A549 (cell line): Measurements from ENCODE around the gene PHRF1. TPM values are rescaled to one million over a fixed set of nuclear protein-coding genes. Genes with fewer than 3 reads are reported as not detected.

ENCODE experiments used
- ATAC-seq, 2 experiments: fragments of 200-7000 bp in 1 of 2; fragments of >200 bp in 1 of 2; cut with Nextera tagmentation in 1 of 2; cut with Tn5 transposase in 1 of 2; 3 replicates each; pipeline versions ENCODE4 v1.8.0 to v1.9.1; 2018 to 2020; ENCODE audit warnings: mild to moderate bottlenecking in 1 of 2, moderate library complexity in 1 of 2
- CTCF ChIA-PET: fragments of 300-600 bp; sonication (Branson Sonifier 250); formaldehyde crosslinking; extraction: SDS; loops from one replicate; lab custom pipeline; 2021; ENCODE audit warnings: antibody characterized with exemption, inconsistent platforms; lab: Yijun Ruan, JAX
- POLR2A ChIA-PET: fragments of 350-600 bp; formaldehyde crosslinking; extraction: SDS; loops from one replicate; lab custom pipeline; 2021; ENCODE audit warnings: antibody characterized with exemption, inconsistent platforms; lab: Yijun Ruan, JAX
- DNase-seq, 2 experiments: peaks; one replicate each; pipeline versions ENCODE4 v3.0.0 to v3.0.0-alpha.2; 2011 to 2016; ENCODE audit warnings: low read depth in 1 of 2, low spot score in 1 of 2
- FAIRE-seq: peaks from 2 replicates; lab custom pipeline; 2011; peaks lifted over from hg19 to GRCh38; lab: Jason Lieb, UNC
- H3K27ac ChIP-seq, 2 experiments: fragments of >200 bp; sonication (Bioruptor Twin); formaldehyde crosslinking; 3 replicates each; pipeline ENCODE4 v1.5.1; 2016 to 2017
- H3K4me1 ChIP-seq: fragments of >200 bp; sonication (Bioruptor Twin); formaldehyde crosslinking; 3 replicates; pipeline ENCODE4 v1.6.1; 2016
- H3K4me2 ChIP-seq: fragments of >200 bp; sonication (Bioruptor Twin); formaldehyde crosslinking; 3 replicates; pipeline ENCODE4 v1.6.1; 2016
- H3K4me3 ChIP-seq: fragments of >200 bp; sonication (Bioruptor Twin); formaldehyde crosslinking; 3 replicates; pipeline ENCODE4 v1.5.1; 2016
- H3K9me3 ChIP-seq: fragments of >200 bp; sonication (Bioruptor Twin); formaldehyde crosslinking; 3 replicates; pipeline ENCODE4 v1.6.1; 2016
- CBX2 ChIP-seq: fragments of 200-600 bp; sonication (generic); IDR thresholded peaks from 2 replicates; pipeline ENCODE4 v1.6.1; 2016; ENCODE audit warnings: low read depth, mild to moderate bottlenecking, borderline replicate concordance
- CEBPB ChIP-seq, 2 experiments: fragments of >200 bp in 1 of 2; sonication (Bioruptor Twin) in 1 of 2; formaldehyde crosslinking in 1 of 2; IDR thresholded peaks; 2 replicates each; pipeline ENCODE4 v1.6.1; 2012 to 2016
- EHMT2 ChIP-seq: fragments of 200-600 bp; sonication (generic); IDR thresholded peaks from 2 replicates; pipeline ENCODE4 v1.6.1; 2016; ENCODE audit warnings: antibody characterized with exemption, low read depth, mild to moderate bottlenecking, moderate library complexity
- EP300 ChIP-seq, 2 experiments: fragments of >200 bp; sonication (Bioruptor Twin); formaldehyde crosslinking; IDR thresholded peaks; 2 replicates in 1 of 2; 3 replicates in 1 of 2; pipeline ENCODE4 v1.6.1; 2016 to 2017
- HEYL ChIP-seq: fragments of 250-450 bp; sonication (Bioruptor Pico); IDR thresholded peaks from 2 replicates; pipeline ENCODE4 v1.8.0; 2021; ENCODE audit warnings: mild to moderate bottlenecking, moderate library complexity
- HOXA7 ChIP-seq: fragments of 250-450 bp; sonication (Bioruptor Pico); IDR thresholded peaks from 2 replicates; pipeline ENCODE4 v1.5.0; 2020; ENCODE audit warnings: mild to moderate bottlenecking, moderate library complexity
- NFE2L2 ChIP-seq: fragments of 150-350 bp; conservative IDR thresholded peaks from 2 replicates; pipeline ENCODE4 v1.6.1; 2014; ENCODE audit warnings: low read length
- PHF8 ChIP-seq: fragments of 200-600 bp; sonication (generic); IDR thresholded peaks from 2 replicates; pipeline ENCODE4 v1.6.1; 2016; ENCODE audit warnings: low read depth, mild to moderate bottlenecking, antibody characterized with exemption, moderate library complexity, borderline replicate concordance
- SMC3 ChIP-seq: fragments of >200 bp; sonication (Bioruptor Twin); formaldehyde crosslinking; IDR thresholded peaks from 3 replicates; pipeline ENCODE4 v1.6.1; 2018; ENCODE audit warnings: inconsistent platforms
- SREBF2 ChIP-seq: fragments of 450-650 bp; IDR thresholded peaks from 2 replicates; pipeline ENCODE4 v1.6.1; 2014; ENCODE audit warnings: mild to moderate bottlenecking, moderate library complexity
- ZFP36 ChIP-seq: fragments of 450-650 bp; IDR thresholded peaks from 2 replicates; pipeline ENCODE4 v1.6.1; 2014; ENCODE audit warnings: borderline replicate concordance; ENCODE audit not compliant: partially characterized antibody
- WGBS: methylation state at CpG from one replicate; pipeline ENCODE4 v1.1.6; 2017; ENCODE audit errors: missing lambda C conversion rate; 5-methylcytosine and 5-hydroxymethylcytosine counted together
- polyA plus RNA-seq, 4 experiments: library from polyadenylated mRNA; depleted of rRNA in 3 of 4; stranded (reverse); fragments of >200 nt; fragmentation: RNase III in 1 of 4; extraction: RNeasy Plus Mini Kit Qiagen cat#74134 plus additional on column Dnase treatment in 1 of 4; gene quantifications; 2 replicates in 3 of 4; 3 replicates in 1 of 4; pipeline ENCODE4 v1.2.3, GENCODE V29; 2011 to 2017
- TF ChIP-seq, protein P1 (sequence below): fragments of 250-450 bp; sonication (Bioruptor Pico); IDR thresholded peaks from 2 replicates; pipeline ENCODE4 v1.5.0; 2021; ENCODE audit warnings: mild to moderate bottlenecking, moderate library complexity, borderline replicate concordance
- TF ChIP-seq, protein P2 (sequence below): IDR thresholded peaks from 2 replicates; pipeline ENCODE4 v1.6.1; 2012; ENCODE audit warnings: low read depth, borderline replicate concordance
- TF ChIP-seq, protein P3 (sequence below): IDR thresholded peaks from 2 replicates; pipeline ENCODE4 v1.6.1; 2012
- TF ChIP-seq, protein P4 (sequence below): IDR thresholded peaks from 2 replicates; pipeline ENCODE4 v1.6.1; 2012
- TF ChIP-seq, protein P5 (sequence below): fragments of 450-650 bp; IDR thresholded peaks from 2 replicates; pipeline ENCODE4 v1.6.1; 2014; ENCODE audit warnings: antibody characterized with exemption
- TF ChIP-seq, protein P6 (sequence below): fragments of >200 bp; sonication (Bioruptor Twin); formaldehyde crosslinking; IDR thresholded peaks from 3 replicates; pipeline ENCODE4 v1.5.1; 2016

The PHRF1 gene
- polyA plus RNA-seq, 2 of the 4 experiments (the other 2 are of a cell fraction), result 10.8 to 25.3 TPM

DNA sequence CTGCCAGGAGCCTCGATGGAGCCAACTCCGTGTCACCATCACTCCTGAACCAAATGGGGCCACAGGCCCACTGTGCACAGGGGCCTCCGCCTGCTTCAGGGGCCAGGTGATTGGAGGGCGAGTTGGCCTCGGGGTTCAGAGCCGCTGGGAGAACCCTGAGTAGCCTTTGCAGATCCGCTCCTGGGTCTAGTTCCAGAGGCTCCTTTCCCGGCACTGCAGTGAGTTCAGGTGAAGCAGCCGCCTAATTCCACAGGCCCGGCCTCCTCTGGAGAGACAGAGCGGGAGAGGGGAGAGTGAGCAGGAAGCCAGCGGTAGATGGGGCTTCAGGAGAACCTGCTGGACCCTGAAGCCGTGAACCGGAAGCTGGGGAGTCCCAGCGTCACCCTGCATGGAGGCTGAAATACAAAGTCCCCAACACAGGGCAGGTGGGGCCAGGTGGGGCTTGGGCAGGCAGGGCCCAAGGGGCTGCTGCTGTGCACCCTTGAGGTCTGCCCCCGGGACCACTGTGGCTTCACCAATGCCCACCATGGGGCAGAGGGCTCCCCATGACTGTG lies 83.3 kb downstream of the PHRF1 start:
- CTCF ChIA-PET, result interaction anchor here (0.6 to 3.5 kb wide), 4 partner anchors 37 to 84 kb away, joined by 3 to 39 read pairs (median 16); partner anchors contain the start of gene TMEM80
- H3K4me1 ChIP-seq, result peaks cover 14% of the 10 kb centered on the region
- TF ChIP-seq NFE2L2 (no peak), PHF8 (no peak), EP300 (IDR thresholded peaks at IDR 0.05) (no peak), SMC3 (no peak), ZFP36 (no peak)
- TF ChIP-seq, protein P1, sequence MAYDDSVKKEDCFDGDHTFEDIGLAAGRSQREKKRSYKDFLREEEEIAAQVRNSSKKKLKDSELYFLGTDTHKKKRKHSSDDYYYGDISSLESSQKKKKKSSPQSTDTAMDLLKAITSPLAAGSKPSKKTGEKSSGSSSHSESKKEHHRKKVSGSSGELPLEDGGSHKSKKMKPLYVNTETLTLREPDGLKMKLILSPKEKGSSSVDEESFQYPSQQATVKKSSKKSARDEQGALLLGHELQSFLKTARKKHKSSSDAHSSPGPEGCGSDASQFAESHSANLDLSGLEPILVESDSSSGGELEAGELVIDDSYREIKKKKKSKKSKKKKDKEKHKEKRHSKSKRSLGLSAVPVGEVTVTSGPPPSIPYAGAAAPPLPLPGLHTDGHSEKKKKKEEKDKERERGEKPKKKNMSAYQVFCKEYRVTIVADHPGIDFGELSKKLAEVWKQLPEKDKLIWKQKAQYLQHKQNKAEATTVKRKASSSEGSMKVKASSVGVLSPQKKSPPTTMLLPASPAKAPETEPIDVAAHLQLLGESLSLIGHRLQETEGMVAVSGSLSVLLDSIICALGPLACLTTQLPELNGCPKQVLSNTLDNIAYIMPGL, result no peak
- TF ChIP-seq, protein P2, sequence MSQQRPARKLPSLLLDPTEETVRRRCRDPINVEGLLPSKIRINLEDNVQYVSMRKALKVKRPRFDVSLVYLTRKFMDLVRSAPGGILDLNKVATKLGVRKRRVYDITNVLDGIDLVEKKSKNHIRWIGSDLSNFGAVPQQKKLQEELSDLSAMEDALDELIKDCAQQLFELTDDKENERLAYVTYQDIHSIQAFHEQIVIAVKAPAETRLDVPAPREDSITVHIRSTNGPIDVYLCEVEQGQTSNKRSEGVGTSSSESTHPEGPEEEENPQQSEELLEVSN, result no peak
- TF ChIP-seq, protein P3, sequence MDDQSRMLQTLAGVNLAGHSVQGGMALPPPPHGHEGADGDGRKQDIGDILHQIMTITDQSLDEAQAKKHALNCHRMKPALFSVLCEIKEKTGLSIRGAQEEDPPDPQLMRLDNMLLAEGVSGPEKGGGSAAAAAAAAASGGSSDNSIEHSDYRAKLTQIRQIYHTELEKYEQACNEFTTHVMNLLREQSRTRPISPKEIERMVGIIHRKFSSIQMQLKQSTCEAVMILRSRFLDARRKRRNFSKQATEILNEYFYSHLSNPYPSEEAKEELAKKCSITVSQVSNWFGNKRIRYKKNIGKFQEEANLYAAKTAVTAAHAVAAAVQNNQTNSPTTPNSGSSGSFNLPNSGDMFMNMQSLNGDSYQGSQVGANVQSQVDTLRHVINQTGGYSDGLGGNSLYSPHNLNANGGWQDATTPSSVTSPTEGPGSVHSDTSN, result no peak
- TF ChIP-seq, protein P4, sequence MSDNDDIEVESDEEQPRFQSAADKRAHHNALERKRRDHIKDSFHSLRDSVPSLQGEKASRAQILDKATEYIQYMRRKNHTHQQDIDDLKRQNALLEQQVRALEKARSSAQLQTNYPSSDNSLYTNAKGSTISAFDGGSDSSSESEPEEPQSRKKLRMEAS, result no peak
- TF ChIP-seq, protein P5, sequence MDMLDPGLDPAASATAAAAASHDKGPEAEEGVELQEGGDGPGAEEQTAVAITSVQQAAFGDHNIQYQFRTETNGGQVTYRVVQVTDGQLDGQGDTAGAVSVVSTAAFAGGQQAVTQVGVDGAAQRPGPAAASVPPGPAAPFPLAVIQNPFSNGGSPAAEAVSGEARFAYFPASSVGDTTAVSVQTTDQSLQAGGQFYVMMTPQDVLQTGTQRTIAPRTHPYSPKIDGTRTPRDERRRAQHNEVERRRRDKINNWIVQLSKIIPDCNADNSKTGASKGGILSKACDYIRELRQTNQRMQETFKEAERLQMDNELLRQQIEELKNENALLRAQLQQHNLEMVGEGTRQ, result no peak
- ATAC-seq, result no peak
- WGBS, result 88% methylated on average over 15 of the region's 16 CpGs
- no peak for DNase-seq
- no peak overlapping the region for H3K4me2 ChIP-seq
- no peak overlapping the region for H3K4me3 ChIP-seq
- POLR2A ChIA-PET, result no interaction called here
- no peak overlapping the region for H3K27ac ChIP-seq
- FAIRE-seq, result no peak
- H3K9me3 ChIP-seq, result no peaks in the 10 kb centered on the region

DNA sequence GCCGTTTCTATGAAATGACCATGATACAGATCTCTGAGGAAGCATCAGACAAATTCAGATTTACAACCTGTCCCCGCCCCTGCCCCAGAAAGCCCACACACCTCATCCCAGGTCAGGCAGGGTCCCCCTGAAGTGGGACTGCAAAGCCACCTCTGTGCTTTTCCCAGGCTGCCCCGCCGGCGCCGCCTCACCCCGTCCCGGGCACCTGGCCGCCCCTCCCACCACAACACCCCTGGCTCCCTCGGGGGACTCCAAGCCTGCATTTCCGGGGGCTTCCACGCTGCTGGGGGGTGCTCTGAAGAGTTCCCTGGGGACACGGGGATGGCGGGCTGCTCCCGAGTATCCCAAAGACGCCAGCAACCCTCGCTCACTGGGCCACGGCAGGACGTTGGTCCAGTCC lies 84.0 kb downstream of the PHRF1 start:
- ChIA-PET POLR2A (no interaction called here), CTCF (interaction anchor here (1.1 to 4.2 kb wide), 5 partner anchors 12 to 69 kb away, joined by 3 to 39 read pairs (median 26); partner anchors contain the start of gene TMEM80)
- FAIRE-seq (no peak), ATAC-seq (no peak), DNase-seq (no peak)
- TF ChIP-seq CBX2 (no peak), CEBPB (IDR thresholded peaks at IDR 0.05) (no peak), SREBF2 (no peak), EHMT2 (no peak), HOXA7 (CRISPR knock-in tag) (no peak), HEYL (CRISPR knock-in tag) (no peak)
- TF ChIP-seq, protein P1, result no peak
- TF ChIP-seq, protein P6, sequence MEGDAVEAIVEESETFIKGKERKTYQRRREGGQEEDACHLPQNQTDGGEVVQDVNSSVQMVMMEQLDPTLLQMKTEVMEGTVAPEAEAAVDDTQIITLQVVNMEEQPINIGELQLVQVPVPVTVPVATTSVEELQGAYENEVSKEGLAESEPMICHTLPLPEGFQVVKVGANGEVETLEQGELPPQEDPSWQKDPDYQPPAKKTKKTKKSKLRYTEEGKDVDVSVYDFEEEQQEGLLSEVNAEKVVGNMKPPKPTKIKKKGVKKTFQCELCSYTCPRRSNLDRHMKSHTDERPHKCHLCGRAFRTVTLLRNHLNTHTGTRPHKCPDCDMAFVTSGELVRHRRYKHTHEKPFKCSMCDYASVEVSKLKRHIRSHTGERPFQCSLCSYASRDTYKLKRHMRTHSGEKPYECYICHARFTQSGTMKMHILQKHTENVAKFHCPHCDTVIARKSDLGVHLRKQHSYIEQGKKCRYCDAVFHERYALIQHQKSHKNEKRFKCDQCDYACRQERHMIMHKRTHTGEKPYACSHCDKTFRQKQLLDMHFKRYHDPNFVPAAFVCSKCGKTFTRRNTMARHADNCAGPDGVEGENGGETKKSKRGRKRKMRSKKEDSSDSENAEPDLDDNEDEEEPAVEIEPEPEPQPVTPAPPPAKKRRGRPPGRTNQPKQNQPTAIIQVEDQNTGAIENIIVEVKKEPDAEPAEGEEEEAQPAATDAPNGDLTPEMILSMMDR, result no peak
- Histone ChIP-seq H3K4me3 (no peak overlapping the region), H3K9me3 (no peaks in the 10 kb centered on the region), H3K4me1 (peaks cover 8% of the 10 kb centered on the region), H3K4me2 (no peak overlapping the region), H3K27ac (no peak overlapping the region)
- 91% methylated on average over 13 of the region's 19 CpGs for WGBS
